ENCODE results near the gene RGL2. TPM values are rescaled to one million over a fixed set of nuclear protein-coding genes. Genes with fewer than 3 reads are reported as not detected.
A peak's percentile ranks its signal among the peaks of the same experiment; 100 is the strongest.

Gene RGL2
- total and polyA plus RNA-seq, 2 of the 13 experiments (the other 11 are each of a cell fraction or from before 2014, with no cell fraction given): 22.9 to 47.4 TPM

GRCh38 chr6:33317669-33318425, 19.1 kb upstream of the RGL2 start, which contains the start of gene ZBTB22:
Gene ZBTB22 (minus strand): TSS chr6:33317744. CDS start chr6:33316916, 828 bp downstream.
- H3K36me3 ChIP-seq (replicated peaks in 1 of 2; ENCODE audit: control insufficient read depth in 1 of 2, insufficient read depth in 2 of 2, low read length in 2 of 2): peaks cover 5 to 31% of the 10 kb centered on the region in 2 experiments
- BruUV-seq (replicated peaks): no TSS peak
- TF ChIP-seq TRIM22 (IDR thresholded peaks at IDR 0.05) (no peak), PBX2 (CRISPR knock-in tag; IDR thresholded peaks at IDR 0.05) (no peak), ZNF580 (CRISPR knock-in tag; IDR thresholded peaks at IDR 0.05; ENCODE audit: borderline replicate concordance, low read depth) (peak; percentile 7; the same call in 1 of the 2 replicates), HDAC1 (CRISPR knock-in tag; IDR thresholded peaks at IDR 0.05) (peak; percentile 63; the same call in 1 of the 2 replicates), ZNF292 (CRISPR knock-in tag; IDR thresholded peaks at IDR 0.05; ENCODE audit: borderline replicate concordance, low read depth) (0 out of 2 replicates have a peak, but pooled peaks have one; percentile 14), ZNF17 (CRISPR knock-in tag; IDR thresholded peaks at IDR 0.05) (no peak), HNRNPH1 (optimal IDR thresholded peaks at IDR 0.05; ENCODE audit: low read depth, low read length) (no peak), UBTF (CRISPR knock-in tag; IDR thresholded peaks at IDR 0.05) (peak; percentile 58; the same call in 1 of the 2 replicates), RXRB (CRISPR knock-in tag; IDR thresholded peaks at IDR 0.05; ENCODE audit: borderline replicate concordance) (peak; percentile 10; the same call in 1 of the 2 replicates), NONO (IDR thresholded peaks at IDR 0.05) (no peak), NONO (CRISPR knock-in tag; conservative IDR thresholded peaks at IDR 0.05) (peak; percentile 62; the same call in 1 of the 2 replicates), NR1H2 (CRISPR knock-in tag; IDR thresholded peaks at IDR 0.05; ENCODE audit: borderline replicate concordance, low read depth) (no peak), MXD4 (CRISPR knock-in tag; IDR thresholded peaks at IDR 0.05) (peak; percentile 57; the same call in 1 of the 2 replicates), ZNF777 (CRISPR knock-in tag; IDR thresholded peaks at IDR 0.05) (peak; percentile 45; the same call in 1 of the 2 replicates), SOX5 (CRISPR knock-in tag; IDR thresholded peaks at IDR 0.05; ENCODE audit: borderline replicate concordance) (no peak), TARDBP (CRISPR knock-in tag; IDR thresholded peaks at IDR 0.05) (0 out of 2 replicates have a peak, but pooled peaks have one; percentile 36), KLF11 (CRISPR knock-in tag; IDR thresholded peaks at IDR 0.05) (0 out of 2 replicates have a peak, but pooled peaks have one; percentile 20), ZNF468 (CRISPR knock-in tag; IDR thresholded peaks at IDR 0.05) (no peak), ZNF205 (CRISPR knock-in tag; IDR thresholded peaks at IDR 0.05) (peak; percentile 33; the same call in 1 of the 2 replicates), PHF5A (CRISPR knock-in tag; IDR thresholded peaks at IDR 0.05; ENCODE audit: low read depth, unreplicated experiment) (peak; percentile 35)

More at GRCh38 chr6:33317669-33318425, 19.1 kb upstream of the RGL2 start, which contains the start of gene ZBTB22:
- H3K4me1 ChIP-seq (ENCODE audit: insufficient read depth, low read length): peaks cover 55% of the 10 kb centered on the region
- peak within 1 kb of the TSS; percentile 82 for H3K27ac ChIP-seq (ENCODE audit: extremely low read length, insufficient read depth, low read length)
- in situ Hi-C loops (cut with HindIII; ENCODE audit: extremely low pct_ligation_motif_present, low pct_unique_long_range_greater_than_20kb) (no loop called here), intact Hi-C loops (cut with micrococcal nuclease; ENCODE audit: unreplicated experiment) (no loop called here)
- H3K4me2 ChIP-seq (ENCODE audit: low read depth, low read length): peak within 1 kb of the TSS; percentile 78
- peaks cover 3% of the 10 kb centered on the region; the same call in 1 of the 2 replicates for H4K20me1 ChIP-seq (ENCODE audit: insufficient read depth, low read length)
- peak; percentile 99 for DNase-seq (ENCODE audit: low spot score)
- peaks cover 30% of the 10 kb centered on the region for H3K79me2 ChIP-seq (ENCODE audit: insufficient read depth, low read length)
- no peaks in the 10 kb centered on the region for H3K9me3 ChIP-seq (ENCODE audit: low read length)
- FAIRE-seq: peak; percentile 100
- WGBS (ENCODE audit: low lambda C conversion rate): 1% methylated on average over 33 of the region's 44 CpGs
- H2AFZ ChIP-seq (ENCODE audit: low read length): peak within 1 kb of the TSS; percentile 84
- peak; percentile 79 for ATAC-seq
- H3K4me3 ChIP-seq (replicated peaks in 1 of 3; ENCODE audit: insufficient read depth in 1 of 3, low read depth in 2 of 3, low read length in 3 of 3): peak within 1 kb of the TSS; percentile 71 to 79 (median 73)
- H3K9ac ChIP-seq (ENCODE audit: insufficient read depth, low read depth, low read length): peak within 1 kb of the TSS; percentile 72
- H3K27me3 ChIP-seq (ENCODE audit: control insufficient read depth in 1 of 2, insufficient read depth in 2 of 2, low read length in 2 of 2): no peaks in the 10 kb centered on the region; a peak in 2 of 5 replicates
- POLR2A ChIA-PET: interaction anchor here (0.5 to 3.9 kb wide), 29 partner anchors 9 to 1122 kb away, joined by 3 to 57 read pairs (median 5); partner anchors contain the start of genes B3GALT4, CUTA, PFDN6 and PHF1
- CTCF ChIA-PET (ENCODE audit: low intra/inter-chr PET ratio, low total read pairs): no interaction called here

Measured in HepG2 (cell line).